Tibial nerve (tissue), 3 donors: ENCODE results near the gene TXNRD3.

ENCODE experiments used
- POLR2A ChIP-seq, 2 donors: fragments of 450-650 bp; IDR thresholded peaks; one replicate each; pipeline ENCODE4 v1.6.1; 2017; ENCODE audit warnings: antibody characterized with exemption in 2 of 2, mild to moderate bottlenecking in 2 of 2, moderate library complexity in 2 of 2
- TF ChIP-seq, protein P1 (sequence below), 5 experiments: fragments of 200-600 bp in 3 of 5; fragments of 450-650 bp in 2 of 5; sonication (generic) in 3 of 5; IDR thresholded peaks; one replicate each; pipeline ENCODE4 v1.5.1; 2016 to 2019; ENCODE audit warnings: antibody characterized with exemption in 5 of 5, mild to moderate bottlenecking in 3 of 5, moderate library complexity in 2 of 5

DNA sequence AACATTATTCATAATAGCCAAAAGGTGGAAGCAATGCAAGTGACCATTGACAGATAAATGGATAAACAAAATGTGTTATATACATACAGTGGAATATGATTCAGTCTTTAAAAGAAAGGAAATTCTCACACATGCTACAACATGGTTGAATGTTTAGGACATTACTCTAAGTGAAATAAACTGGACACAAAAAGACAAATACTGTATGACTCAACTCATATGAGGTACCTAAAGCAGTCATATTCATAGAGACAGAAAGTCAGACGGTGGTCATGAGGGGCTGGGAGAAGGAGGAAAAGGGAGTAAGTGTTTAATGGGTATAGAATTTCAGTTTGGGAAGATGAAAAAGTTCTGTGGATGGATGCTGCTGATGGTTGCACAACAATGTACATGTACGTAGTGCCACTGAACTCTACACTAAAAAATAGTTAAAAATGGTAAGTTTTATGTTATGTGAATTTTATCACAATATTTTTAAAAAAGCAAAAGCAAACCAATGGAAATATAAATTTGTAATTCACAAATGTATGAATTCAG, 5.3 kb downstream of the TXNRD3 start:
- no peak for TF ChIP-seq POLR2A (IDR thresholded peaks at IDR 0.05)
- TF ChIP-seq, protein P1, sequence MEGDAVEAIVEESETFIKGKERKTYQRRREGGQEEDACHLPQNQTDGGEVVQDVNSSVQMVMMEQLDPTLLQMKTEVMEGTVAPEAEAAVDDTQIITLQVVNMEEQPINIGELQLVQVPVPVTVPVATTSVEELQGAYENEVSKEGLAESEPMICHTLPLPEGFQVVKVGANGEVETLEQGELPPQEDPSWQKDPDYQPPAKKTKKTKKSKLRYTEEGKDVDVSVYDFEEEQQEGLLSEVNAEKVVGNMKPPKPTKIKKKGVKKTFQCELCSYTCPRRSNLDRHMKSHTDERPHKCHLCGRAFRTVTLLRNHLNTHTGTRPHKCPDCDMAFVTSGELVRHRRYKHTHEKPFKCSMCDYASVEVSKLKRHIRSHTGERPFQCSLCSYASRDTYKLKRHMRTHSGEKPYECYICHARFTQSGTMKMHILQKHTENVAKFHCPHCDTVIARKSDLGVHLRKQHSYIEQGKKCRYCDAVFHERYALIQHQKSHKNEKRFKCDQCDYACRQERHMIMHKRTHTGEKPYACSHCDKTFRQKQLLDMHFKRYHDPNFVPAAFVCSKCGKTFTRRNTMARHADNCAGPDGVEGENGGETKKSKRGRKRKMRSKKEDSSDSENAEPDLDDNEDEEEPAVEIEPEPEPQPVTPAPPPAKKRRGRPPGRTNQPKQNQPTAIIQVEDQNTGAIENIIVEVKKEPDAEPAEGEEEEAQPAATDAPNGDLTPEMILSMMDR (IDR thresholded peaks at IDR 0.05), result no peak
